ENCODE results near the gene TROAP.

TROAP gene

GRCh38 chr12:49292729-49293055 is 30.4 kb upstream of the TROAP start:
- Histone ChIP-seq H3K36me3 (ENCODE audit: insufficient read depth, low read length) (no peaks in the 10 kb centered on the region), H3K4me1 (ENCODE audit: insufficient read depth, low read length, poor library complexity, severe bottlenecking) (no peaks in the 10 kb centered on the region), H3F3A (ENCODE audit: low read depth) (no peaks in the 10 kb centered on the region), H3K9ac (ENCODE audit: low read depth, low read length, poor library complexity, severe bottlenecking) (no peak overlapping the region), H2AFZ (ENCODE audit: low read length) (no peak overlapping the region), H3K79me2 (ENCODE audit: insufficient read depth, low read length) (no peaks in the 10 kb centered on the region), H3K4me3 (ENCODE audit: low read length, poor library complexity, severe bottlenecking) (no peak overlapping the region), H3K27me3 (ENCODE audit: insufficient read depth, low read length, poor library complexity, severe bottlenecking) (no peaks in the 10 kb centered on the region), H3K9me3 (ENCODE audit: insufficient read depth, low read depth, low read length) (no peaks in the 10 kb centered on the region), H3K4me2 (ENCODE audit: low read depth, low read length, poor library complexity, severe bottlenecking) (no peak overlapping the region), H3K9me2 (replicated peaks; ENCODE audit: low read depth, low read length) (no peaks in the 10 kb centered on the region), H4K20me1 (ENCODE audit: insufficient read depth, low read length, poor library complexity, severe bottlenecking) (no peaks in the 10 kb centered on the region)
- TF ChIP-seq EZH2phosphoT487 (IDR thresholded peaks at IDR 0.05; ENCODE audit: borderline replicate concordance) (no peak), CTCF (conservative IDR thresholded peaks at IDR 0.05; ENCODE audit: low read length) (no peak)

- H3K36me3 ChIP-seq (ENCODE audit: insufficient read depth, low read length), result no peaks in the 10 kb centered on the region
- H3K9me2 ChIP-seq (replicated peaks; ENCODE audit: low read depth, low read length), result no peaks in the 10 kb centered on the region
- TF ChIP-seq EZH2phosphoT487 (IDR thresholded peaks at IDR 0.05; ENCODE audit: borderline replicate concordance) (no peak), CTCF (conservative IDR thresholded peaks at IDR 0.05; ENCODE audit: low read length) (no peak)
- H3K4me1 ChIP-seq (ENCODE audit: insufficient read depth, low read length, poor library complexity, severe bottlenecking), result no peaks in the 10 kb centered on the region
- no peak overlapping the region for H3K4me3 ChIP-seq (ENCODE audit: low read length, poor library complexity, severe bottlenecking)
- H3K27me3 ChIP-seq (ENCODE audit: insufficient read depth, low read length, poor library complexity, severe bottlenecking), result no peaks in the 10 kb centered on the region
- no peaks in the 10 kb centered on the region for H4K20me1 ChIP-seq (ENCODE audit: insufficient read depth, low read length, poor library complexity, severe bottlenecking)
- H3K79me2 ChIP-seq (ENCODE audit: insufficient read depth, low read length), result no peaks in the 10 kb centered on the region
- H2AFZ ChIP-seq (ENCODE audit: low read length), result no peak overlapping the region
- no peaks in the 10 kb centered on the region for H3F3A ChIP-seq (ENCODE audit: low read depth)
- H3K9ac ChIP-seq (ENCODE audit: low read depth, low read length, poor library complexity, severe bottlenecking), result no peak overlapping the region
- no peaks in the 10 kb centered on the region for H3K9me3 ChIP-seq (ENCODE audit: insufficient read depth, low read depth, low read length)
- no peak overlapping the region for H3K4me2 ChIP-seq (ENCODE audit: low read depth, low read length, poor library complexity, severe bottlenecking)
Observed at GRCh38 chr12:49293056-49293956, 29.7 kb upstream of the TROAP start.

- no peaks in the 10 kb centered on the region for H3K27me3 ChIP-seq (ENCODE audit: insufficient read depth, low read length, poor library complexity, severe bottlenecking)
- H2AFZ ChIP-seq (ENCODE audit: low read length), result no peak overlapping the region
- no peaks in the 10 kb centered on the region for H3K36me3 ChIP-seq (ENCODE audit: insufficient read depth, low read length)
- no peaks in the 10 kb centered on the region for H4K20me1 ChIP-seq (ENCODE audit: insufficient read depth, low read length, poor library complexity, severe bottlenecking)
- H3K9ac ChIP-seq (ENCODE audit: low read depth, low read length, poor library complexity, severe bottlenecking), result no peak overlapping the region
- no peaks in the 10 kb centered on the region for H3K4me1 ChIP-seq (ENCODE audit: insufficient read depth, low read length, poor library complexity, severe bottlenecking)
- no peak overlapping the region for H3K4me3 ChIP-seq (ENCODE audit: low read length, poor library complexity, severe bottlenecking)
- H3K9me2 ChIP-seq (replicated peaks; ENCODE audit: low read depth, low read length), result no peaks in the 10 kb centered on the region
- H3K4me2 ChIP-seq (ENCODE audit: low read depth, low read length, poor library complexity, severe bottlenecking), result no peak overlapping the region
- no peaks in the 10 kb centered on the region for H3K9me3 ChIP-seq (ENCODE audit: insufficient read depth, low read depth, low read length)
- no peaks in the 10 kb centered on the region for H3F3A ChIP-seq (ENCODE audit: low read depth)
- no peaks in the 10 kb centered on the region for H3K79me2 ChIP-seq (ENCODE audit: insufficient read depth, low read length)
- TF ChIP-seq CTCF (conservative IDR thresholded peaks at IDR 0.05; ENCODE audit: low read length) (no peak), EZH2phosphoT487 (IDR thresholded peaks at IDR 0.05; ENCODE audit: borderline replicate concordance) (no peak)
Observed at GRCh38 chr12:49294086-49294803, 28.8 kb upstream of the TROAP start.

Measured in Loucy (cell line).